Colonic mucosa (tissue), 4 donors: ENCODE data around the gene MYO7B. TPM values are rescaled to one million over a fixed set of nuclear protein-coding genes. Genes with fewer than 3 reads are reported as not detected.

Experiments used
- DNase-seq: peaks from one replicate; pipeline ENCODE4 v3.0.0-alpha.2; 2020
- H3K27ac ChIP-seq: fragments of 200-600 bp; one replicate; pipeline ENCODE4 v1.8.0; 2021
- H3K27me3 ChIP-seq: fragments of 200-600 bp; one replicate; pipeline ENCODE4 v1.8.0; 2021
- H3K36me3 ChIP-seq: fragments of 200-600 bp; one replicate; pipeline ENCODE4 v1.8.0; 2021
- H3K4me1 ChIP-seq: fragments of 200-600 bp; one replicate; pipeline ENCODE4 v1.8.0; 2021; ENCODE audit warnings: mild to moderate bottlenecking
- H3K4me3 ChIP-seq: fragments of 200-600 bp; one replicate; pipeline ENCODE4 v1.8.0; 2021
- H3K9ac ChIP-seq, 2 donors: one replicate each; pipeline ENCODE4 v1.7.0; 2013; ENCODE audit warnings: control low read depth in 2 of 2, low read depth in 2 of 2, low read length in 2 of 2
- H3K9me3 ChIP-seq: fragments of 200-600 bp; one replicate; pipeline ENCODE4 v1.8.0; 2021
- intact Hi-C: fragments of 100-400 bp; cut with DNase I; formaldehyde crosslinking; loops from one replicate; pipeline ENCODE4 v1.14.1; 2022
- total RNA-seq, 2 donors: library from RNA; stranded (reverse); fragmentation: NEBNext Ultra II Directional in 1 of 2; extraction: Animal tissue kit (Norgen Biotek cat#: 25700) in 1 of 2; gene quantifications; one replicate each; pipeline ENCODE4 v1.2.1, GENCODE V29; 2021
- TF ChIP-seq, protein P1 (sequence below): fragments of 200-600 bp; IDR thresholded peaks from one replicate; pipeline ENCODE4 v1.8.0; 2022; ENCODE audit warnings: antibody characterized with exemption, mild to moderate bottlenecking
- donor health status: healthy.
- donor health status: DM: no; HTN: no; CAD: no.
- donor health status: DM: no; HTN: no; CAD: no.

Gene MYO7B
- total RNA-seq, 2 donors from 2014 or later: 159 to 218 TPM

DNA sequence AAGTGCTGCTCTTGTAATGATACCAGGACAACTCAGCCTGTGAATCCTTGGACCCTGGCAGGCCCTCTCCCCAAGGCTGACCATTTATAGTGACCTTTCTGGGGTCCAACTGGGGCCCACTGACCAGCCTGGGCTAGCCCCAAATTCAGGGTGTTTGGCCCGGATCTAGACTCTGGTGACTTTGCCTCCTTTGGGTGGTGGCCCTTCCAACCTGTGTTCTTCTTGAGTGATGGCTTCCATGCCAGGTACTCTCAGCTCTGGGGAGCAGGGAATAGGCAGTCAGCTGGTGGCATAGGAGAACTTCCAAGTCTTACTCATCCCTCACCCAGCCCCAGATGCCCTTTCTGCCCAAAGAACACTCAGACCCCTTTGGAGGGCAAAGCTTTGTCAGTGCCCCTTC is 10.3 kb downstream of the MYO7B start:
- intact Hi-C loops: no loop called here
- no peaks in the 10 kb centered on the region for H3K36me3 ChIP-seq
- H3K9me3 ChIP-seq: no peaks in the 10 kb centered on the region
- no peak for DNase-seq
- no peak overlapping the region for H3K4me3 ChIP-seq
- peaks cover 11% of the 10 kb centered on the region for H3K4me1 ChIP-seq
- no peak overlapping the region for H3K9ac ChIP-seq
- no peak overlapping the region for H3K27ac ChIP-seq
- no peaks in the 10 kb centered on the region for H3K27me3 ChIP-seq
- TF ChIP-seq, protein P1, sequence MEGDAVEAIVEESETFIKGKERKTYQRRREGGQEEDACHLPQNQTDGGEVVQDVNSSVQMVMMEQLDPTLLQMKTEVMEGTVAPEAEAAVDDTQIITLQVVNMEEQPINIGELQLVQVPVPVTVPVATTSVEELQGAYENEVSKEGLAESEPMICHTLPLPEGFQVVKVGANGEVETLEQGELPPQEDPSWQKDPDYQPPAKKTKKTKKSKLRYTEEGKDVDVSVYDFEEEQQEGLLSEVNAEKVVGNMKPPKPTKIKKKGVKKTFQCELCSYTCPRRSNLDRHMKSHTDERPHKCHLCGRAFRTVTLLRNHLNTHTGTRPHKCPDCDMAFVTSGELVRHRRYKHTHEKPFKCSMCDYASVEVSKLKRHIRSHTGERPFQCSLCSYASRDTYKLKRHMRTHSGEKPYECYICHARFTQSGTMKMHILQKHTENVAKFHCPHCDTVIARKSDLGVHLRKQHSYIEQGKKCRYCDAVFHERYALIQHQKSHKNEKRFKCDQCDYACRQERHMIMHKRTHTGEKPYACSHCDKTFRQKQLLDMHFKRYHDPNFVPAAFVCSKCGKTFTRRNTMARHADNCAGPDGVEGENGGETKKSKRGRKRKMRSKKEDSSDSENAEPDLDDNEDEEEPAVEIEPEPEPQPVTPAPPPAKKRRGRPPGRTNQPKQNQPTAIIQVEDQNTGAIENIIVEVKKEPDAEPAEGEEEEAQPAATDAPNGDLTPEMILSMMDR: no peak

GRCh38 chr2:127546797-127547196 is 11.3 kb downstream of the MYO7B start:
- intact Hi-C loops: no loop called here
- Histone ChIP-seq H3K36me3 (no peaks in the 10 kb centered on the region), H3K27me3 (no peaks in the 10 kb centered on the region), H3K4me3 (no peak overlapping the region), H3K9me3 (no peaks in the 10 kb centered on the region), H3K9ac (no peak overlapping the region), H3K4me1 (peaks cover 9% of the 10 kb centered on the region), H3K27ac (no peak overlapping the region)
- TF ChIP-seq, protein P1: no peak
- no peak for DNase-seq

DNA sequence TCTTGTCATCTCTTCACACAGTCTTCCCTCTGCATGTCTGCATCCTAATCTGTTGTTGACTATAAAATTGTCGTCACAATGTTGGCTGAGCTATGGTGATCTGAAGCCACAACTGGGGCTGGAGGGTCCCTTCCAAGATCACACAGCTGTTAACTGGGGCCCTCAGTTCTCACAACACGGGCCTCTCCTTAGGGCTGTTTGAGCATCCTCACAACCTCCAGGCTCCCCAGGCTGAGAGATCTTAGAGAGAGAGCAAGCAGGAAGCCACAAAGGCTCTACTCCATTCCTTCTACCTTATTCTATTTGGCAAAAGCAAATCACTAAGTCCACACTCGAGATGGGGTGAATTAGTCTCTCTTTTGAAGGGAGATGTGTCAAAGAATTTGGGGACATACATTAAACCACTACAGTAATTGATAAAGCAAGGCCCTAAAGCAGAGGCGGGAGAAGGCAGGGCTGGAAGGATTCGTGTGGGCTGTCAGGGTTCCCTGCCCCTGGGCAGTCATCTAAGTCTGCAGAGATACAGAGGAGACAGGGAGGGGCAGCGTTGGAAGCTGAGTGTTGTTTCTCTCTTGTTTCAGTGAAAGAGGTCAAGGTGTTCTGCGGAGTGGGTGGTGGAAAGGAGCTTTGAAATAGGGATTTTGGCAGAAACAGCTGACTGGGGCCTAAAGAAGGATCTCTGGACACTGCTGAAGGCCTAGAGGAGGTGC is 15.9 kb downstream of the MYO7B start:
- Histone ChIP-seq H3K9me3 (no peaks in the 10 kb centered on the region), H3K36me3 (no peaks in the 10 kb centered on the region), H3K4me1 (no peaks in the 10 kb centered on the region), H3K9ac (no peak overlapping the region), H3K27ac (no peak overlapping the region), H3K27me3 (no peaks in the 10 kb centered on the region), H3K4me3 (no peak overlapping the region)
- no peak for DNase-seq
- TF ChIP-seq, protein P1: no peak
- intact Hi-C loops: no loop called here

DNA sequence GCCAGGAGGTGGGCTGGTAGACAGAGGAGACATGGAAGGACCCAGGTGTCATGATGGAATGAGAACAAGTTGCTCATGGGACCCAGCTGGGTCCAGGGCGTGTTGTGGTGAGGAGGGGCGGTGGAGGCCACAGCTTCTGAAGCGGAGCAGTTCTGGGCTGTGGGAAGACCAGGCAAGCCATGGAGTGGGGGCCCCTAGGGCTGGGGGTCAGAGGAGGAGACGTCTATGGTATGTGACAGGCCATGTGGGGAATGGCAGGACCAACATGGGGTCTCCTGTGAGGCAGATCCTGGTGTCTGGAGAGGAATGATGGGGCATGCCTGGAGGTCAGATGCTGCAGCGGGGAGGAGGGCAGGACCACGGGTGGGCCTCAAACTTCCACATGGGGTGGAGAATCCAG is 16.9 kb downstream of the MYO7B start:
- H3K4me3 ChIP-seq: no peak overlapping the region
- no peaks in the 10 kb centered on the region for H3K4me1 ChIP-seq
- H3K36me3 ChIP-seq: no peaks in the 10 kb centered on the region
- no peak overlapping the region for H3K9ac ChIP-seq
- TF ChIP-seq, protein P1: no peak
- H3K27ac ChIP-seq: no peak overlapping the region
- no peaks in the 10 kb centered on the region for H3K27me3 ChIP-seq
- DNase-seq: no peak
- intact Hi-C loops: no loop called here
- H3K9me3 ChIP-seq: no peaks in the 10 kb centered on the region

DNA sequence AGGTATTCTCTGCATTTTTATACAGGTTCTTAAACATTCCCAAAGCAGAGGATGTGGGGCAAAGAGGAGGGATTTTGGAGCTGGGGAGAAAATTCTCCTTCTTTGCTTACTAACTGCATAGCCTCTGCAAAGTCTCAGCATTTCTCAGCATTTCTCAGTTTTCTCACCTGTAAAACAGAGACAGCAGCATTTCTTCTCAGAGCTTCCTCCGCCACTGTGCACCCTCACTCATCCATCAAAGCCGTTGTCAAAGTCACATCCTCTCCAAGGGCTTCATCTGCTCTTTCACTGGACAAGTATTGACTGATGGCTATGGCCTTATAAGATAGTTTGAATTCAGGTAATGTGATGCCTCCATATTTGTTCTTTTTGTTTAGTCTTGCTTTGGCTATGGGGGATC is 17.4 kb downstream of the MYO7B start:
- Histone ChIP-seq H3K4me3 (no peak overlapping the region), H3K36me3 (no peaks in the 10 kb centered on the region), H3K4me1 (no peaks in the 10 kb centered on the region), H3K27ac (no peak overlapping the region), H3K27me3 (no peaks in the 10 kb centered on the region), H3K9ac (no peak overlapping the region), H3K9me3 (no peaks in the 10 kb centered on the region)
- DNase-seq: no peak
- intact Hi-C loops: no loop called here
- TF ChIP-seq, protein P1: no peak
